HK-2 (cell line): ENCODE results near the gene CDC42SE2.
"Not testable (repeated sequence)": the region's sequence is repeated elsewhere in the genome, so short reads cannot be mapped to it uniquely, and the experiment has no call there.

Experiments
- DNase-seq: peaks from one replicate; pipeline ENCODE4 v3.0.0-alpha.2; 2018; ENCODE audit not compliant: unreplicated experiment

The CDC42SE2 gene

DNA sequence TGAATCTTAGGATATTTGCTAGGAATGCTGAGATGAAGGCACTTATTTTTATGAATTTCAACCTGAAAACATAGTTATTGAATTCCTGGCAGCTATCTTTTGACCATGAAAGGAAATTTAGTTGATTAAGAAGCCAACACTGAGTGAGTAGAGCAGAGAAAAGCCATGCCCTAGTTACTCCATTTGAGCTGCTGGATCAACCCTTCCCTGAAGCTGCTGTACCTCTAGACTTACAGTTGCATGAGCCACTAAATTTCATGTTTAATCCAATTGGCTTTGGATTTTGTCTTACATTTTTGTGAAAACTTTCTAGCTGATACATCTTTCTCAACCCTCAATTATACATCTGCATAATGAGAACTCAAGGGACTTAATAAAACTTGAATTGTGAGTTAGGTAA is 54.6 kb downstream of the CDC42SE2 start:
- no peak for DNase-seq

DNA sequence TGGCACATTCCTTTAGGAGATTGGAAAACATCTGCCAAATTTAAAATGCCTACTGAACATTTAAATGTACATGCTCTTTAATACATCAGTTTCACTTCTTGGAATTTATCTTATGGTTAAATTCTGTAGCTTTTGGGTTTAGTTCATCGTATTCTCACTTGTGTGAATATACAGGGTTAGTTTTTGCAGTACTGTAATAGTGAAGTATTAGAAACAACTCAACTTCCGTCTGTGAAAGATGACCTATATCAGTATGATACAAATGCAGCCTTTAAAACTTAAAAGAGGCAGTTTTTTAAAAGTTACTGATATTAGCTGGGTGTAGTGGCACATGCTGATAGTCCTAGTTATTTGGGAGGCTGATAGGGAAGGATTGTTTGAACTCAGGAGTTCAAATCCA is 57.2 kb downstream of the CDC42SE2 start:
- DNase-seq = no peak

- no peak for DNase-seq
Measured at GRCh38 chr5:131322926-131323325, 59.1 kb downstream of the CDC42SE2 start.

DNA sequence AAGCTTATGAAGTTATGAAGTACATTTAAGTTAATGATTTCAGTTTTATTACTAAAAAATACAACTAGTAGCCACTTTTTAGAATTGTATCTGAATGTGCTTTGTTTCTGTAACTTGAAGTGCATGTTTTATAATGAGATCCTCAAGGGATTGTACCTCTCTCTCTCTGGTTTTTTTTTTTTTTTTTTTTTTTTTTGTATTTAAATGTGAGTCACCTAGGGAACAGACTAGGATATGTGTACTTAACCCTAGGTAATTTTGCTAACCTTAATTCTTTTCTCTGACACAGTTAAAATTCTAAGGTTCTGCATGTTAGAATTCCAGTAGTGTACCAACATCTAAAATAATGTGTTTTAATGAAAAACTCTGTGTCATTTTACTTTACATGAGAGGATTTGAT is 59.5 kb downstream of the CDC42SE2 start:
- no peak for DNase-seq

GRCh38 chr5:131324303-131324702 is 60.5 kb downstream of the CDC42SE2 start:
- DNase-seq = no peak

DNA sequence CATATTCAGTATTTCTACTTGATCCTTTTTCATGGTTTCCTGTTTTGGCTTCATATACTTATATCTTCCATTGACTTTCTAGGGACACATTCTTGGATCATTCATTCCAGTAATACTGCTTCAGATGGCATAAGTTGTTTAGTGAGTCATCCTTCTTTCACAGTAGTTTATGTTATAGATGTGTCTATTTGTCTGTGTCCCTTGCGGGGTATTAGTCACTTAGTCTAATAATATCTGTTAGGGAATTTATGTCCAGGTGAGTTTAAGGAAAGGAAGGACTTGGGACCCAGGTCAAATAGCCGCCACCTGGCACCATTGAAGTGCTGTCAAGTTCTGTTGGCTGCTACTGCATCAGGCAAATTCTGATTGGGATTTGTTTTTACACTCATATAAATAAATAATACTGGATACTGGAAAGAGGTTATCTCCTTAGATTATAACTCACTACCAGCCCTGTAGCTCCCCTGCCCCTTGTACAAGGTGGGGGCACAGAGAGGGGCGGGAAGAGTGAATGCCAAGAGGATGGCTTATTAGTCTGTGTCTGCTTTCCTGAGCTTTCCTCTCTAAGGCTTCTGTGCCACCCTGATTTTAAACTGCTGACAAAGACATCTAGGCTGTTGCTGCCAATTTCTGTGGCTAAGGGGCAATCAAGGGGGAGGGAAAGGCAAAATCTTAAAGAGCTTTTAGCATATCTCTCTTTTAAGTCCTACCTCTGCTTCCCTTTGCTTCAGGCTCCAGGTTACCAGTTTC is 64.9 kb downstream of the CDC42SE2 start:
- no peak for DNase-seq

- DNase-seq = no peak
Measured at GRCh38 chr5:131329286-131329560, 65.4 kb downstream of the CDC42SE2 start.

DNA sequence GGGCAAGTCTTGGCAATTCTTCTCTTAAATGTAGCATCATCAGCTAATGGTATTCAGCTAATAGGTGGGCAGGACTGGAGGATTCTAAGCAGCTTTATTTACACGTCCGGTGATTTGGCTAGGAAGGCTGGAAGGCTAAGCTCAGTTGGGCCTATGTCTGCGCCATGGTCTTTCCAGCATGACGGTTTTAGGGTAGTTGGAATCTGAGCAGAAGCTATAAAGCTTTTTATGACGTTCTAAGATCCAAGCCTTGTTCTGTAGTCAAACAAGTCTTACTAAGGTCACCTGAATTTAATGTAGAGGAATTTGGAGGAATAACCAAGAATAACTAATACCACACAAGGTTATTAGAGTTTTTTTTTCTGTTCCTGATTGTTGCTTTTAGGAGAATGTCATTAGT is 66.2 kb downstream of the CDC42SE2 start:
- DNase-seq = no peak

GRCh38 chr5:131335756-131336155 is 71.9 kb downstream of the CDC42SE2 start:
- not testable (repeated sequence) for DNase-seq

GRCh38 chr5:131336801-131337200 is 72.9 kb downstream of the CDC42SE2 start:
- DNase-seq = not testable (repeated sequence)

DNA sequence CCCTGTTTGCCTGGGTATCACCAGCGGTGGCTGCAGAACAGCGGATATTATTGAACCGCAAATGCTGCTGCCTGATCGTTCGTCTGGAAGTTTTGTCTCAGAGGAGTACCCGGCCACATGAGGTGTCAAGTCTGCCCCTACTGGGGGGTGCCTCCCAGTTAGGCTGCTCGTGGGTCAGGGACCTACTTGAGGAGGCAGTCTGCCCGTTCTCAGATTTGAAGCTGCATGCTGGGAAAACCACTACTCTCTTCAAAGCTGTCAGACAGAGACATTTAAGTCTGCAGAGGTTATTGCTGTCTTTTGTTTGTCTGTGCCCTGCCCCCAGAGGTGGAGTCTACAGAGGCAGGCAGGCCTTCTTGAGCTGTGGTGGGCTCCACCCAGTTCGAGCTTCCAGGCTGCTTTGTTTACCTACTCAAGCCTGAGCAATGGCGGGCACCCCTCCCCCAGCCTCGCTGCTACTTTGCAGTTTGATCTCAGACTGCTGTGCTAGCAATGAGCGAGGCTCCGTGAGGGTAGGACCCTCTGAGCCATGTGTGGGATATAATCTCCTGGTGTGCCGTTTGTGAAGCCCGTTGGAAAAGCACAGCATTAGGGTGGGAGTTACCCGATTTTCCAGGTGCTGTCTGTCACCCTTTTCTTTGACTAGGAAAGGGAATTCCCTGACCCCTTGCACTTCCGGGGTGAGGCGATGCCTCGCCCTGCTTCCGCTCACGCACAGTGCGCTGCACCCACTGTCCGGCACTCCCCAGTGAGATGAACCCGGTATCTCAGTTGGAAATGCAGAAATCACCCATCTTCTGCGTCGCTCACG is 73.6 kb downstream of the CDC42SE2 start:
- not testable (repeated sequence) for DNase-seq

- DNase-seq = no peak
Measured at GRCh38 chr5:131338051-131338453, 74.2 kb downstream of the CDC42SE2 start.

DNA sequence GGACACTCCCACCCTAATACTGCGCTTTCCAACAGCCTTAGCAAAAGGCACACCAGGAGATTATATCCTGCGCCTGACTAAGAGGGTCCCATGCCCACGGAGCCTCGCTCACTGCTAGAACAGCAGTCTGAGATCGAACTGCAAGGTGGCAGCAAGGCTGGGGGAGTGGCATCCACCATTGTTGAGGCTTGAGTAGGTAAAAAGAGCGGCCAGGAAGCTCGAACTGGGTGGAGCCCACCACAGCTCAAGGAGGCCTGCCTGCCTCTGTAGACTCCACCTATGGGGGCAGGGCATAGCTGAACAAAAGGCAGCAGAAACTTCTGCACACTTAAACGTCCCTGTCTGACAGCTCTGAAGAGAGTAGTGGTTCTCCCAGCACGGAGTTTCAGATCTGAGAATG is 80.4 kb downstream of the CDC42SE2 start:
- not testable (repeated sequence) for DNase-seq

DNA sequence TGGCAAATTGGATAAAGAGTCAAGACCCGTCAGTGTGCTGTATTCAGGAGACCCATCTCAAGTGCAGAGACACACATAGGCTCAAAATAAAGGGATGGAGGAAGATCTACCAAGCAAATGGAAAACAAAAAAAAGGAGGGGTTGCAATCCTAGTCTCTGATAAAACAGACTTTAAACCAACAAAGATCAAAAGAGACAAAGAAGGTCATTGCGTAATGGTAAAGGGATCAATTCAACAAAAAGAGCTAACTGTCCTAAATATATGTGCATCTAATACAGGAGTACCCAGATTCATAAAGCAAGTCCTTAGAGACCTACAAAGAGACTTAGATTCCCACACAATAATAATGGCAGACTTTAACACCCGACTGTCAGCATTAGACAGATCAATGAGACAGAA is 82.4 kb downstream of the CDC42SE2 start:
- not testable (repeated sequence) for DNase-seq

- no peak for DNase-seq
Measured at GRCh38 chr5:131353991-131354390, 90.1 kb downstream of the CDC42SE2 start.

DNA sequence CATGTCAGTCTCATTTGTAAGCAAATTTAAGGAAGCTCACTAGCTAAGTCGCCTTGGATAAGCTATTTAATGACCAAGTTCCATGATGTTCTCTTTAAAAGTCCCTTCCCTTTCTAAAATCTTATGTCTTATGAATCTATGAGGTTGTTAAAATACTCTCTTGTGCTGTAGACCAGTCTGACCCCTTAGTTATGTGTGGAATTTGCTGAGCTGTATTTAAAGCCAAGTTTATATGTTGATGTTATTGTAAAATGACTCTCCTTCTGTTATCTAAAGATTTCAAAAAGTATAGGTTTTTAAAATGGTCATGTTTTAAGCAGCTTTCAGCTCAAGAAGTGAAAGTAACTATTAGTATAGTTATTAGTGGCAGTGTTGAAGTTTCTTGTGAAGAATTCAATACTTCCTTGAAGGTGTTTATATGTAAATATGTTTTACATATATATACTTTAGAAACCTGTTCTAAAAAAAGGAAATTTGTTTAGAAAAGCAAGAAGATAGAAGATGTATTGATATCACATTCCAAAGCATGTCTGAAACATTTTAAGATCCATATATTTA is 92.2 kb downstream of the CDC42SE2 start:
- no peak for DNase-seq

DNA sequence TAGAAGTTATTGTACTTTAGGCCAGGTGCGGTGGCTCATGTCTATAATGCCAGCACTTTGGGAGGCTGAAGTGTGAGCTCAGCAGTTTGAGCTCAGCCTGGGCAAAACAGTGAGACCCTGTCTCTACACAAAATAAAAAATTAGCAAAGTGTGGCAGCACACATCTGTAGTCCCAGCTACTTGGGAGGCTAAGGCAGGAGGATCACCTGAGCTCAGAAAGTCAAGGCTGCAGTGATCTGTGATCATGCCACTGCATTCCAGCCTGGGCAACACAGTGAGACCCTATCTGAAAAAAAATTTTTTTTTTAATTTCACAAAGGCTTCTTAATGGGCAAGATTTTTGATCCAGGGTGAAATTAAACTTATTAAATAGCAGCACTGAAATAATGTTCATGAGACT is 92.8 kb downstream of the CDC42SE2 start:
- no peak for DNase-seq

GRCh38 chr5:131357739-131358561 is 94.1 kb downstream of the CDC42SE2 start:
- no peak for DNase-seq

DNA sequence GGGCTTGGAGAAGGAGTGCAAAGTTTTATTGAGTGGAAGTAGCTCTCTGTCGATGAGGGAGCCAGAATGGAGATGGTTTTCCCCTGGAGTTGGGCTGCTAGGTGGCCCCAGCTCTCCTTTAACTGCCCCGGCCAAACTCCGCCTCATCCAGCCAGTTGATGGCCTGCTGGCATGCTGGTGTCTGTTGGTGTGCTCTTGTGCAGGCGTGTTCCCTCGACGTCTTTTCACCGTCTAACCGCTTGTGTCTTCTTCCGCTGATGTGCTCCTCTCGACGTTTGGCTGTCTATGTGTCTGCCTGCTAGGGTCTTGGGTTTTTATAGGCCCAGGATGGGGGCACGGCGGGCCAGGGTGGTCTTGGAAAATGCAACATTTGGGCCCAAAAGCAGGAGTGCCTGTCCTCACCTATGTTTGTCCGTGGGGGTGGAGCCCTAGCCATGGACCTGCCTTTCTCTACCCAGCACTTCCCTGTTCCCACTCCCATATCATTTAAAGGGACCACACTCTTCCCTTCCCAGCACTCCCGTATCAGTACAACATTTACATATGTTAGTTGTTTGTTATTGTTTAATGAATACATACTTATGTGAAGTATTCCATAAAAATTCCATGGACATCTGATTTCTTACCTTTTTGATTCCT is 97.9 kb downstream of the CDC42SE2 start:
- DNase-seq = no peak

- DNase-seq = no peak
Measured at GRCh38 chr5:131363811-131364506, 100.1 kb downstream of the CDC42SE2 start.

- DNase-seq = no peak
Measured at GRCh38 chr5:131364507-131365050, 100.7 kb downstream of the CDC42SE2 start.
